H1 (cell line): ENCODE measurements around the gene HRH2. TPM values are rescaled to one million over a fixed set of nuclear protein-coding genes. Genes with fewer than 3 reads are reported as not detected.

Source experiments
- CTCF ChIA-PET: fragments of 300-600 bp; sonication (Branson Sonifier 250); formaldehyde crosslinking; loops from one replicate; lab custom pipeline; 2021; ENCODE audit not compliant: partially characterized antibody; lab: Charles Lee
- POLR2A ChIA-PET: fragments of 300-600 bp; sonication (Branson Sonifier 250); formaldehyde crosslinking; loops from one replicate; lab custom pipeline; 2021; ENCODE audit warnings: inconsistent platforms; ENCODE audit not compliant: partially characterized antibody; lab: Charles Lee
- DNase-seq, 2 experiments: peaks; one replicate each; pipeline versions ENCODE4 v3.0.0 to v3.0.0-alpha.2; 2010 to 2022; ENCODE audit warnings: low spot score in 2 of 2, low read depth in 1 of 2, mixed read lengths in 1 of 2
- FAIRE-seq: peaks from 2 replicates; lab custom pipeline; 2011; peaks lifted over from hg19 to GRCh38; lab: Jason Lieb, UNC
- H2AFZ ChIP-seq: 2 replicates; pipeline ENCODE4 v1.8.1; 2012; ENCODE audit warnings: low read length, inconsistent platforms
- H2AK5ac ChIP-seq: 2 replicates; pipeline ENCODE4 v1.6.1; 2013; ENCODE audit warnings: low read depth, low read length
- H2BK120ac ChIP-seq: replicated peaks from 2 replicates; pipeline ENCODE3; 2013; ENCODE audit warnings: low read depth, low read length, inconsistent platforms
- H2BK12ac ChIP-seq: 2 replicates; pipeline ENCODE4 v1.6.1; 2013; ENCODE audit warnings: low read depth, low read length
- H2BK15ac ChIP-seq: 2 replicates; pipeline ENCODE4 v1.6.1; 2013; ENCODE audit warnings: low read length
- H2BK20ac ChIP-seq: 2 replicates; pipeline ENCODE4 v1.6.1; 2013; ENCODE audit warnings: low read length
- H2BK5ac ChIP-seq: 2 replicates; pipeline ENCODE4 v1.6.1; 2013; ENCODE audit warnings: low read depth, low read length
- H3K14ac ChIP-seq: 2 replicates; pipeline ENCODE4 v1.6.1; 2013; ENCODE audit warnings: inconsistent platforms; ENCODE audit not compliant: insufficient read length
- H3K18ac ChIP-seq: 2 replicates; pipeline ENCODE4 v1.6.1; 2013; ENCODE audit warnings: low read length; ENCODE audit errors: extremely low read depth
- H3K23ac ChIP-seq: 2 replicates; pipeline ENCODE4 v1.6.1; 2013; ENCODE audit warnings: inconsistent platforms; ENCODE audit not compliant: insufficient read length
- H3K23me2 ChIP-seq: 2 replicates; pipeline ENCODE4 v1.6.1; 2013; ENCODE audit warnings: low read depth, low read length
- H3K27ac ChIP-seq: 2 replicates; pipeline ENCODE4 v1.6.1; 2011; ENCODE audit warnings: low read depth, low read length, inconsistent platforms
- H3K27me3 ChIP-seq, 4 experiments: replicated peaks in 1 of 4; 1 replicate in 1 of 4; 2 replicates in 3 of 4; pipeline versions ENCODE4 v1.6.1 to v1.8.1; 2011 to 2013; ENCODE audit warnings: low read length in 3 of 4, mild to moderate bottlenecking in 3 of 4, inconsistent platforms in 2 of 4, mixed read lengths in 2 of 4, moderate library complexity in 1 of 4; ENCODE audit not compliant: control insufficient read depth in 3 of 4, insufficient read depth in 3 of 4; ENCODE audit errors: extremely low read depth in 1 of 4
- H3K36me3 ChIP-seq, 4 experiments: 2 replicates each; pipeline versions ENCODE4 v1.6.1 to v1.8.1; 2011 to 2013; ENCODE audit warnings: mild to moderate bottlenecking in 4 of 4, low read length in 3 of 4, moderate library complexity in 2 of 4, control low read depth in 1 of 4, inconsistent platforms in 1 of 4; ENCODE audit not compliant: insufficient read depth in 4 of 4, control insufficient read depth in 2 of 4
- H3K4ac ChIP-seq: replicated peaks from 2 replicates; pipeline ENCODE3; 2013; ENCODE audit warnings: low read length, low read depth, mixed read lengths, inconsistent platforms; ENCODE audit not compliant: insufficient read length
- H3K4me1 ChIP-seq, 4 experiments: replicated peaks in 1 of 4; 1 replicate in 1 of 4; 2 replicates in 3 of 4; pipeline versions ENCODE4 v1.6.1 to v1.8.1; 2011 to 2013; ENCODE audit warnings: low read length in 3 of 4, inconsistent platforms in 2 of 4, mixed read lengths in 1 of 4; ENCODE audit not compliant: insufficient read depth in 4 of 4, control insufficient read depth in 3 of 4
- H3K4me2 ChIP-seq, 2 experiments: 2 replicates each; pipeline versions ENCODE4 v1.6.1 to v1.8.1; 2011 to 2013; ENCODE audit warnings: low read depth in 2 of 2, low read length in 2 of 2, control low read depth in 1 of 2, inconsistent platforms in 1 of 2, mild to moderate bottlenecking in 1 of 2; ENCODE audit not compliant: insufficient read depth in 1 of 2
- H3K4me3 ChIP-seq, 4 experiments: fragments of 200-600, 300-600 bp in 1 of 4; sonication (generic), shearing (Covaris generic), sonication (Bioruptor Twin) in 1 of 4; 2 replicates each; pipeline versions ENCODE4 v1.5.1 to v1.8.1; 2011 to 2016; ENCODE audit warnings: low read length in 4 of 4, low read depth in 3 of 4, control low read depth in 2 of 4, inconsistent platforms in 2 of 4, mild to moderate bottlenecking in 2 of 4, mixed read lengths in 1 of 4, moderate library complexity in 1 of 4; ENCODE audit not compliant: insufficient read depth in 2 of 4; ENCODE audit errors: extremely low read depth in 1 of 4
- H3K56ac ChIP-seq: replicated peaks from 2 replicates; pipeline ENCODE3; 2013; ENCODE audit warnings: low read depth, mild to moderate bottlenecking, mixed read lengths, low read length, inconsistent platforms; ENCODE audit not compliant: insufficient read length
- H3K79me1 ChIP-seq: 2 replicates; pipeline ENCODE4 v1.6.1; 2013; ENCODE audit warnings: low read depth, low read length, control low read depth
- H3K79me2 ChIP-seq, 2 experiments: 2 replicates each; pipeline versions ENCODE4 v1.6.1 to v1.8.1; 2012 to 2013; ENCODE audit warnings: low read length in 2 of 2, mild to moderate bottlenecking in 2 of 2, inconsistent platforms in 1 of 2; ENCODE audit not compliant: insufficient read depth in 2 of 2, control insufficient read depth in 1 of 2
- H3K9ac ChIP-seq, 4 experiments: replicated peaks in 1 of 4; 1 replicate in 1 of 4; 2 replicates in 3 of 4; pipeline versions ENCODE4 v1.6.1 to v1.8.1; 2011 to 2013; ENCODE audit warnings: low read depth in 3 of 4, low read length in 3 of 4, control low read depth in 2 of 4, mild to moderate bottlenecking in 2 of 4, moderate library complexity in 2 of 4, inconsistent platforms in 1 of 4; ENCODE audit errors: extremely low read depth in 1 of 4
- H3K9me3 ChIP-seq, 2 experiments: 2 replicates each; pipeline versions ENCODE4 v1.6.1 to v1.8.1; 2012 to 2013; ENCODE audit warnings: mild to moderate bottlenecking in 2 of 2, moderate library complexity in 2 of 2, control low read depth in 1 of 2, inconsistent platforms in 1 of 2, low read depth in 1 of 2, low read length in 1 of 2, mixed read lengths in 1 of 2; ENCODE audit not compliant: insufficient read depth in 2 of 2
- H4K20me1 ChIP-seq, 2 experiments: replicated peaks in 1 of 2; 2 replicates each; pipeline versions ENCODE3 to v1.8.1; 2011 to 2013; ENCODE audit warnings: inconsistent platforms in 2 of 2, low read length in 2 of 2, mild to moderate bottlenecking in 1 of 2; ENCODE audit not compliant: insufficient read depth in 2 of 2, control insufficient read depth in 1 of 2
- H4K5ac ChIP-seq: 2 replicates; pipeline ENCODE4 v1.6.1; 2013; ENCODE audit warnings: low read length, low read depth, mixed read lengths, inconsistent platforms; ENCODE audit not compliant: insufficient read length
- H4K8ac ChIP-seq: 2 replicates; pipeline ENCODE4 v1.8.0; 2013; ENCODE audit warnings: mild to moderate bottlenecking, moderate library complexity, low read length, inconsistent platforms; ENCODE audit not compliant: insufficient read depth; ENCODE audit errors: extremely low read depth
- H4K91ac ChIP-seq: replicated peaks from 2 replicates; pipeline ENCODE3; 2013; ENCODE audit warnings: low read length, mixed read lengths, inconsistent platforms; ENCODE audit not compliant: insufficient read length
- CTCF ChIP-seq, 3 experiments: IDR thresholded peaks; 1 replicate in 2 of 3; 2 replicates in 1 of 3; pipeline versions ENCODE4 v1.5.1 to v1.6.1; 2011; ENCODE audit warnings: low read length in 3 of 3, mild to moderate bottlenecking in 3 of 3, inconsistent platforms in 2 of 3, low read depth in 1 of 3, moderate library complexity in 1 of 3; ENCODE audit not compliant: insufficient read depth in 1 of 3; ENCODE audit errors: control extremely low read depth in 1 of 3
- EGR1 ChIP-seq: IDR thresholded peaks from 2 replicates; pipeline ENCODE4 v1.6.1; 2011; ENCODE audit warnings: low read depth, low read length, borderline replicate concordance
- HDAC2 ChIP-seq, 2 experiments: fragments of 300-600 bp in 1 of 2; sonication (generic) in 1 of 2; IDR thresholded peaks; 2 replicates each; pipeline ENCODE4 v1.6.1; 2011 to 2012; ENCODE audit warnings: low read depth in 2 of 2, low read length in 2 of 2, mild to moderate bottlenecking in 2 of 2, moderate library complexity in 2 of 2, borderline replicate concordance in 1 of 2, inconsistent platforms in 1 of 2
- MAFK ChIP-seq: IDR thresholded peaks from 2 replicates; pipeline ENCODE4 v1.6.1; 2012; ENCODE audit warnings: low read depth, mild to moderate bottlenecking, improper control_type of control experiment, low read length
- MAX ChIP-seq: IDR thresholded peaks from 2 replicates; pipeline ENCODE4 v1.6.1; 2012; ENCODE audit warnings: inconsistent platforms
- SIX5 ChIP-seq: IDR thresholded peaks from 2 replicates; pipeline ENCODE4 v1.6.1; 2011; ENCODE audit warnings: mild to moderate bottlenecking, low read depth, low read length
- SP1 ChIP-seq: IDR thresholded peaks from 2 replicates; pipeline ENCODE4 v1.6.1; 2011; ENCODE audit warnings: low read depth, low read length
- SP4 ChIP-seq: IDR thresholded peaks from 2 replicates; pipeline ENCODE4 v1.6.1; 2012; ENCODE audit warnings: low read length, inconsistent platforms
- SRF ChIP-seq: IDR thresholded peaks from 2 replicates; pipeline ENCODE4 v1.6.1; 2011; ENCODE audit warnings: mild to moderate bottlenecking, low read depth, low read length, moderate library complexity
- WGBS, 2 experiments: shearing (Covaris generic) in 1 of 2; methylation state at CpG; one replicate each; pipeline versions ENCODE4 v1.1.6 to v1.1.7; 2013 to 2015; ENCODE audit warnings: low lambda C conversion rate in 2 of 2, mixed read lengths in 2 of 2, inconsistent platforms in 1 of 2, low coverage in 1 of 2, missing lambda C conversion rate in 1 of 2; ENCODE audit not compliant: insufficient replicate concordance in 2 of 2, insufficient coverage in 1 of 2, insufficient read length in 1 of 2; ENCODE audit errors: extremely low coverage in 1 of 2, missing lambda C conversion rate in 1 of 2; 5-methylcytosine and 5-hydroxymethylcytosine counted together
- polyA plus RNA-seq, 7 experiments: library from polyadenylated mRNA; depleted of rRNA in 3 of 7; stranded (reverse) in 5 of 7; unstranded in 2 of 7; fragments of >200 nt in 5 of 7; fragments of 200-250 nt in 2 of 7; gene quantifications; 1 replicate in 5 of 7; 2 replicates in 1 of 7; 4 replicates in 1 of 7; pipeline versions ENCODE4 v1.2.1 to v1.2.3, GENCODE V29; 2011 to 2013; ENCODE audit warnings: missing spikeins in 2 of 7, mixed read lengths in 2 of 7
- total RNA-seq: library from RNA; stranded (reverse); fragmentation: NEBNext Ultra II Directional; extraction: Animal tissue kit (Norgen Biotek cat#: 25700); gene quantifications from 2 replicates; pipeline ENCODE4 v1.2.1, GENCODE V29; 2021

HRH2 gene
- total and polyA plus RNA-seq, 2 of the 8 experiments (the other 6 are each of a cell fraction or from before 2014, with no cell fraction given), result 7.8 to 8.1 TPM

- Histone ChIP-seq H4K20me1 (no peaks in the 10 kb centered on the region), H2BK5ac (no peak overlapping the region), H3K4me2 (no peak overlapping the region), H3K4ac (no peak overlapping the region), H3K9me3 (no peaks in the 10 kb centered on the region), H3K4me1 (peaks cover 0 to 13% (median 7%) of the 10 kb centered on the region in 4 experiments; a peak in 6 of 7 replicates), H3K27me3 (no peaks in the 10 kb centered on the region; a peak in 2 of 7 replicates), H3K27ac (no peak overlapping the region), H2BK120ac (no peak overlapping the region), H4K91ac (no peak overlapping the region), H3K23me2 (peaks cover 2% of the 10 kb centered on the region; the same call in 1 of the 2 replicates), H3K36me3 (no peaks in the 10 kb centered on the region), H2AK5ac (no peak overlapping the region), H3K79me2 (no peaks in the 10 kb centered on the region), H4K8ac (no peak overlapping the region), H3K23ac (no peak overlapping the region), H4K5ac (no peak overlapping the region), H2BK20ac (no peak overlapping the region), H3K56ac (no peak overlapping the region), H3K14ac (no peak overlapping the region), H2AFZ (no peak overlapping the region), H3K79me1 (no peaks in the 10 kb centered on the region), H3K18ac (no peak overlapping the region), H2BK15ac (no peak overlapping the region), H3K4me3 (no peak overlapping the region), H3K9ac (no peak overlapping the region), H2BK12ac (no peak overlapping the region)
- CTCF ChIA-PET, result interaction anchor here (1.4 to 8.7 kb wide), 2 partner anchors 23 to 187 kb away, joined by 4 to 136 read pairs; no protein-coding TSS in a partner anchor
- POLR2A ChIA-PET, result no interaction called here
- DNase-seq (no peak), FAIRE-seq (no peak)
- 87% methylated on average over 13 of the region's 15 CpGs; no CpG with 5 or more reads in 1 of the 2 experiments for WGBS, 2 experiments
- TF ChIP-seq MAX (no peak), SRF (no peak), CTCF (IDR thresholded peaks at IDR 0.05; ENCODE audit: control extremely low read depth in 1 of 3, insufficient read depth in 1 of 3, low read depth in 1 of 3, low read length in 3 of 3) (no peak), SP1 (no peak), SP4 (no peak), SIX5 (no peak), MAFK (no peak), EGR1 (no peak), HDAC2 (IDR thresholded peaks at IDR 0.05; ENCODE audit: borderline replicate concordance in 1 of 2, low read depth in 2 of 2, low read length in 2 of 2) (no peak)
These were observed 66.7 kb downstream of the HRH2 start for GRCh38 chr5:175724314-175725275.
